ENCODE data around the gene FOXD4L3.
"Not testable (repeated sequence)": the region's sequence is repeated elsewhere in the genome, so short reads cannot be mapped to it uniquely, and the experiment has no call there.

GRCh38 chr9:68329106-68329505 is 26.4 kb downstream of the FOXD4L3 start:
- not testable (repeated sequence) for TF ChIP-seq POLR2A, CTCF (IDR thresholded peaks at IDR 0.05)
